GM11168 (cell line): ENCODE results near the gene COG3.
"Not testable (repeated sequence)": the region's sequence is repeated elsewhere in the genome, so short reads cannot be mapped to it uniquely, and the experiment has no call there.

Source experiments
- in situ Hi-C: fragments of 300-500 bp; cut with MboI; formaldehyde crosslinking; loops from one replicate; pipeline ENCODE4 v1.12.0; 2022; ENCODE audit warnings: low sequenced_read_pairs; ENCODE audit not compliant: unreplicated experiment

The COG3 gene, protein sequence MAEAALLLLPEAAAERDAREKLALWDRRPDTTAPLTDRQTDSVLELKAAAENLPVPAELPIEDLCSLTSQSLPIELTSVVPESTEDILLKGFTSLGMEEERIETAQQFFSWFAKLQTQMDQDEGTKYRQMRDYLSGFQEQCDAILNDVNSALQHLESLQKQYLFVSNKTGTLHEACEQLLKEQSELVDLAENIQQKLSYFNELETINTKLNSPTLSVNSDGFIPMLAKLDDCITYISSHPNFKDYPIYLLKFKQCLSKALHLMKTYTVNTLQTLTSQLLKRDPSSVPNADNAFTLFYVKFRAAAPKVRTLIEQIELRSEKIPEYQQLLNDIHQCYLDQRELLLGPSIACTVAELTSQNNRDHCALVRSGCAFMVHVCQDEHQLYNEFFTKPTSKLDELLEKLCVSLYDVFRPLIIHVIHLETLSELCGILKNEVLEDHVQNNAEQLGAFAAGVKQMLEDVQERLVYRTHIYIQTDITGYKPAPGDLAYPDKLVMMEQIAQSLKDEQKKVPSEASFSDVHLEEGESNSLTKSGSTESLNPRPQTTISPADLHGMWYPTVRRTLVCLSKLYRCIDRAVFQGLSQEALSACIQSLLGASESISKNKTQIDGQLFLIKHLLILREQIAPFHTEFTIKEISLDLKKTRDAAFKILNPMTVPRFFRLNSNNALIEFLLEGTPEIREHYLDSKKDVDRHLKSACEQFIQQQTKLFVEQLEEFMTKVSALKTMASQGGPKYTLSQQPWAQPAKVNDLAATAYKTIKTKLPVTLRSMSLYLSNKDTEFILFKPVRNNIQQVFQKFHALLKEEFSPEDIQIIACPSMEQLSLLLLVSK

DNA sequence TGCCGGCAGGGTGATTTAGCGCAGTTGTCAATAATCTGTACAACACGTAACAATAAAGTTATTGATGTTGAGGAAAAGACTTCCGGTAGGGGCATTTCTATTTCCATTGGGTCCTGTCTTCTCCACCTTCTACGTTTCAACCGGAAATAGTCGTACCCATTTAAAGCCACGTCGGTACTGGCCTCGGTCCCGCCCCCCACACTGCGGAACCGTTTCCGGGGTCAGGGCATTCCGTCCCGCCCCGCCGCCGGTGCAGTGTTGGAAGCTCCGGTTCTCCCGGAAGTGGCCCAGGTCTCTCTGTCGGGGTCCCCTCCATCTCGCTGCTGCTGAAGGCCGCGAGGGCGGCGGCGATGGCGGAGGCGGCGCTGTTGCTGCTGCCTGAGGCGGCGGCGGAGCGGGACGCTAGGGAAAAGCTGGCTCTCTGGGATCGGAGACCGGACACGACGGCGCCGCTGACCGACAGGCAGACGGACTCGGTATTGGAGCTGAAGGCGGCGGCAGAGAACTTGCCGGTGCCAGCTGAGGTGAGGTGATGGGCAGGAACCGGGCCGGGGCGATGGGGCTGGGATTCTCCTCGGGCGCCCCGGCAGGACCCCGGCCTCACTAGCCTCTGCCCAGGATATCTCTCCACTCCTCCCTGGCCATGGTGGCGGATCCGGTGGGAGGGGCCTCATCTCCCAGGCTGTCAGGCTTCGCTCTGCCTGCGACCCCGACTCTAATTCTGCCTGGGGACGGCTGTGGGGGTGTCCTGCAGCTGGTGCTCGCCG, at the start of gene COG3:
Gene COG3, plus strand, starts transcription at position 253 of the 767 bp plus-strand sequence. Its CDS starts 98 bp downstream, at position 351.
- in situ Hi-C loops = no loop called here

DNA sequence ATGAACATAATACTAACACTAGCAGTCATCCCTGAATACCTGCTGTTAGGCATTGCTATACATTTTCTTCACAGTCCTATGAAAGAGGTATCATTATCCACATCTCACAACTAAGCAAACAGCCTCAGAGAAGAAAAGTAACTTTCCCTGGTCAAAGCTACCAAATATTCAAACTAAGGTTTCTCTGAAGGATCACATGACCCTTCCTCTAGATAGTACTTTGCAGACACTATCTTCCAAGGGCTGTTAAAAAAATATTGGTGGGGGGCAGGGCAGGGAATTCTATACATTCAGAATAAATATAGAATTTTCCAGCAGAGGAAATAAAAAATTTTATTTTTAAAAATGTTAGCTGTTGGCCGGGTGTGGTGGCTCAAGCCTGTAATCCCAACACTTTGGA, 49.6 kb upstream of the COG3 start:
- in situ Hi-C loops = no loop called here

DNA sequence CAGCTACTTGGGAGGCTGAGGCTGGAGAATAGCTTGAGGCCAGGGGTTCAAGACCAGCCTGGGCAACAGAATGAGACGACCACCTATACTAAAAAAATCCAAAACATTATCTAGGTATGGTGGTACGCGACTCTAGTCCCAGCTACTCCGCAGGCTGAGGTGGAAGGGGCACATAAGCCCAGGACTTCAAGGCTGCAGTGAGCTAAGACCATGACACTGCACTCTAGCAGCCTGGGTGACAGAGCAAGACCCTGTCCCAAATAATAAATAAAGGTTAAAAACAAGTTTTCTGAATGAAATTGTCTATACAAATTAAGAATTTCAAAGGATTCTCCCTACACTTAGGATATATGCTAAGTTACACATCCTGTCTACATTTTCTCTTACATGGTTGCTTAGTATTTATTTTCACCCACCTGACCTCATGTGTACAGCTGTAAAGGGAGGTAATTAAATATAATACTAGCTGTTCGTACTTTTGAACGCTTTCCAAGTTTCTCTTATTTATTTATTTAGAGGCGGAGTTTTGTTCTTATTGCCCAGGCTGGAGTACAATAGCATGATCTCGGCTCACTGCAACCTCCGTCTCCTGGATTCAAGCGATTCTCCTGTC, 48.1 kb upstream of the COG3 start:
- in situ Hi-C loops = no loop called here

DNA sequence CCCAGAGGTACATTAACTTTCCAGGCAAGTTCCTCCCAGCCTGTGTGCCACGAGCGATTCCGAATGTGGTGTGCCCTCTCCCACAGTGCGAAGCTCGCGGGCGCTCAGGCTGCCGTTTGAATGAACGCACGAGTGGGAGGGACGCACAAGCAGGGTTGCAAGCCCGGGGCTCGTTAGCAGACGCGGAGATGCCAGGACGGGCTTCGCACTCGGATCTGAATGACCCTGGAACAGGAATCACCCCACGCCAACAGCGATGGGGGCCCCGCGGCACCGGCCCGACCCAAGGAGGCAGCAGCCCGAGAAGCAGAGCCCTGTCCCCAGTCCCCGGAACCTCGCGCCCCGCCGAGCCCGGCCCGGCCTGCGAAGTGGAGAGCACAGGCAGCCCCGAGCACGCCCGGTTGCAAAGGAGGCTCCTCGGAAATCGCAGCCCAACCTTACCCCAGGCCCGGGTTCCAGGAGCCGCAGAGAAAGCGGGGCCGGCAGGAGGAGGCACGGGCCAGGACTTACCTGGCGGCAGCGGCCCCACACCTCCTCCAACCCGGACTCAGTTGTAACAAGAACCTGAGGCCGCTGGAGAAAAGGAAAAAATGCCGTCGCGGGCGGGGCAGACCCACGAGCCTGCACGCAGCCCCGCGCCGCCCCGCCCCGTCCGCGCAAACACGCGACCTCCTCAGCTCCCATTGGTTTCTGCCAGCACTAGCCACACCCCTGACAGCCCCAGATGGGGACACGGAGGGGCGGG, 46.8 kb upstream of the COG3 start, which contains the start of gene SLC25A30:
Gene SLC25A30, minus strand, starts transcription at position 584 of the 745 bp plus-strand sequence. CDS start 6,948 bp downstream, outside the sequence.
- in situ Hi-C loops = no loop called here

DNA sequence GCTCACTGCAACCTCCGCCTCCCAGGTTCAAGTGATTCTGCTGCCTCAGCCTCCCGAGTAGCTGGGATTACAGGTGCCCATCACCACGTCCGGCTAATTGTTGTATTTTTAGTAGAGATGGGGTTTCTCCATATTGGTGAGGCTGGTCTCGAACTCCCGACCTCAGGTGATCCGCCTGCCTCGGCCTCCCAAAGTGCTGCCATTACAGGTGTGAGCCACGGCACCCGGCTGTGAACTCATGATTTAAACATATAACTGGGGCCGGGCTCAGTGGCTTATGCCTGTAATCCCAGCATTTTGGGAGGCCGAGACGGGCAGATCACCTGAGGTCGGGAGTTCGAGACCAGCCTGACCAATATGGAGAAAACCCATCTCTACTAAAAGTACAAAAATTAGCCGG, 45.4 kb upstream of the COG3 start:
- in situ Hi-C loops = not testable (repeated sequence)

DNA sequence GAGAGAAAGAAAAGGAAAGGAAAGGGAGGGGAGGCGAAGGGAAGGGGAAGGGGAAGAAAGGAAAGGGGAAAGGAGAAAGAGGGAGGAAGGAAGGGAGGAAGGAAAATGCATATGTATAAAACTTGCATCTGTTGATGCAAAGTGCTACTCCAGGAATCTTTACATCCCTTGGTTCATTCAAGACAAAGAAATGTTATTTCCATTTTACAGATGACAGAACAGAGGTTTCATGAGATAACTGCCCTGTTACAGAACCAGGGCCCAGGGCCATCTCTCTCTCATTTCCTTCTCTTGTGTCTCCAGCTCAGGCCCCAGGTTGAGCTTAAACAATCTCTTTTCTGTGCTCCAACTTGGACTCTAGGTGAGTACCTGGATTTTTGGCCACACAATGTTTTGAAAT, 44.8 kb upstream of the COG3 start:
- in situ Hi-C loops = no loop called here

DNA sequence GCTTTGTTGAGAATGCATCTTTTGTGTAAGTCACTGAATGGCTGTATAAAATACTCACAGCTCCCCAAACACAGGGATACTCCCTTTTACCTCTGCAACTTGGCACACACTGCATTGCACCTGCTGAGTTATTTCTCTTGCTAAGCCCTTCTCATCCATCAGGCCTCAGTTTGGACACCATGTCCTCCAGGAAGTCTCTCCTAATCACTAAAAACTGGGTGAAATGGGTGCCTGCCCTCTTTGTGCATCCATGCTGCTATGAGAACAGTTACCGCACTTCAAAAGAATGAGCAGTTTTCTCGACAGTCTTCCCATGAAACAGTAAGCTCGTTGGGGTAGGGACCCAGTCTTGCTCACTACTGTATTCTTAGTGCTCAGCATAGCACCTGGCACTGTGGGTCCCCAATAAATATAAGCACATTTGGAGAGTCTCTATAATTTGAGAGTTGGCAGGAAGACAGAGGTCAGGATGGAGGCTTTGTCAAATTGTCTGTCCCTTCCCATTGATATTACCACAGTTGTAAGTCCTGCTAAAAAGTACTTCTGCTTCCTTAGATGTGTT, 41.9 kb upstream of the COG3 start:
- in situ Hi-C loops = no loop called here

DNA sequence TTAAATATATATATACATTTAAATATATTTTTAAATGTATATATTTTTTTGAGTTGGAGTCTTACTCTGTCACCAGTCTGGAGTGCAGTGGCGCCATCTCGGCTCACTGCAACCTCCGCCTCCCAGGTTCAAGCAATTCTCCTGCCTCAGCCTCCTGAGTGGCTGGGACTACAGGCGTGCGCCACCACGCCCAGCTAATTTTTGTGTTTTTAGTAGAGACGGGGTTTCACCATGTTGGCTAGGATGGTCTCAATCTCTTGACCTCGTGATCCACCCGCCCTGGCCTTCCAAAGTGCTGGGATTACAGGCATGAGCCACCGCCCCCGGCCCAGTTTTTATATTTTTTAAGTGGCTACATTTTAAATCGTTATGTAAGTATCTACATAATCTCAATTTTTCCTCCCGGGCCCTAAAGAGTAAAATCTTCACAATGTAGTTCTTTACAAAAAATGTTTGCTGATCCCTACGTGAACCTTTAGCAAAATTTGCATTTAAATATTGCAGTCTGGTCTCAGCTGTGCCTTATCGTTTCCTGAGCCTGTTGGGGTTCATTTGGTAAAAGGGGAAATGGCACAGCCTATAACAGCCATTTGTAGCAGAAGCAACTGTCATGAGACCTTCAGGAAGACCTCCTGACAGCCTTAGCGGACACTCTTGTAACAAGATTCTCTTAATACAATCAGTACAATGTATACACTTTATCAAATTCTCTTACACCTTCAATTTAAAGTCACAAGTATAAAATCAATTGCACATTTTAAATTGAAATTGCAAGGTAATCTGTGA, 38.5 kb upstream of the COG3 start:
- in situ Hi-C loops = not testable (repeated sequence)

DNA sequence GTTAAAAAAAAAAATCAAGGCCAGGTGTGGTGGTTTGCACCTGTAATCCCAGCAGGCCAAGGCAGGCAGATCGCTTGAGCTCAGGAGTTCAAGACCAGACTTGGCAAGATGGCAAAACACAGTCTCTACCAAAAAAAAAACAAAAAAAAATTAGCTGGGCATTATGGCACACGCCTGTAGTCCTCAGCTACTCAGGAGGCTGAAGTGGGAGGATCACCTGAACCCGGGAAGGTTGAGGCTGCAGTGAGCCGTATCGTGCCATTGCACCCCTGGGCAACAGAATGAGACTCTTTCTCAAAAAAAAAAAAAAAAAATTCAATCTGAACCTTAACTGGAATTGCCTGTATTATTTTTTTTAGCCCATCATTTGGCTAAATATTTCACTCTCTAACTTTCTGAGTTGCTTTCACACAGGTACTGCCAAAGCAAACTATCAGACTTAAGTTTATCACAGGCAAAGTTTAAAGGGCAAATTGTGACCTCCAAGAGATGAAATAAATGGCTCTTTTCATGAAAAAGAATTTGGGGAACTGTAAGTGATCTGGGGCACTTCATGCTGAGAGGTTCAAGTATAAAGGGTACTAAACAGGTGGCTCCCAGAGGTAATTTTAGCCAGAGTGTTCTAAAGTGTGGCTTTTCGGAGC, 31.9 kb upstream of the COG3 start:
- in situ Hi-C loops = no loop called here

DNA sequence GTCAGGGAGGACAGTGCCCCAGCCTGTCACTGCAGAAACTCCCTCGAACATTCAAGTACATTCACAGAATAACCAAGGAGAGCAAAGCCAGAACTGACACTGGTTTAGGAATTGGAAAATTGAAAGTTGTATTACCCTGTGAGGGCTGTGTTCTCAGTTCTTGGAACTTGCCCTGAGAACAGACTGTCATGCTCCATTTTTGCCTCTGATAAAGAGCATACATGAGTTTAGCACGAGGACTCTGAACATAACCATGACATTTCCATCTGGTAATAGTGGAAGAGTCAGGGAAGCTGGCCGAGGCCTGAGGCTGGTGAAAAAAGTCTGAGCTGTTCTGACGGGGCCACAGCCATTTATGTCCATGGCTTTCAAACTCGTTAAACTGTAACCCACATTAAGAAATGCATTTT, 31.4 kb upstream of the COG3 start:
- in situ Hi-C loops = no loop called here

DNA sequence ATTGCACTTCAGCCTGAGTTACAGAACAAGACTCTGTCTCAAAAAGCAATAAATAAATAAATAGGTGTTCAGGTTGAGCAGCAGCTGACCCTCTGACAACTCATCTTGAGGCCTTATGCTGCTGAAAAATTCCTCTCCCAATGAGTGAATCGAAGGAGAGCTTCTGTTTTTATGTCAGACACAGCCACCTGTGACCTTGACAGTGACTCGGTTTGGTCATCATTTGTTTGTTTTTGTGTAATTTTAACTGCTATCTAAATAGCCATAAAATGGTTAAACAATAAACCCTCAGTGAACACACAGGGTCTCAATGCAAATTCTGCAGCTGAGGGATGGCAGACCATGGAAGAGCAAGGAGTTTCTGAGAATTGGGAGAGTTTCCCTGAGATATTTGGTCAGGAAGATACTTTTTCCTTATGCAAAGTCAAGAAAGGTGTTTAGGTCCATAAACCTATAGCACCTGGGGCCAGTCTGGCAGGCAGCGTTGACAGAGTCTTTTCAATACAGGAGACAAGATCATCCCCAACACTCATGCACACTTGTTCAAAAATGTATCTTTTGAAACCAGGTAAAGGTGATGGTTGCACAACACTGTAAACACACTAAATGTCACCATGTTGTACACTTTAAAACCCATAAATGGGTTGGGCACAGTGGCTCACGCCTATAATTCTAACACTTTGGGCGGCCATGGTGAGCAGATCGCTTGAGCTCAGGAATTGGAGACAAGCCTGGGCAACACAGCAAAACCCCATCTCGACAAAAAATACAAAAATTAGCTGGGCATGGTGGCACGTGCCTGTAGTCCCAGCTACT, 30.0 kb upstream of the COG3 start:
- in situ Hi-C loops = no loop called here

DNA sequence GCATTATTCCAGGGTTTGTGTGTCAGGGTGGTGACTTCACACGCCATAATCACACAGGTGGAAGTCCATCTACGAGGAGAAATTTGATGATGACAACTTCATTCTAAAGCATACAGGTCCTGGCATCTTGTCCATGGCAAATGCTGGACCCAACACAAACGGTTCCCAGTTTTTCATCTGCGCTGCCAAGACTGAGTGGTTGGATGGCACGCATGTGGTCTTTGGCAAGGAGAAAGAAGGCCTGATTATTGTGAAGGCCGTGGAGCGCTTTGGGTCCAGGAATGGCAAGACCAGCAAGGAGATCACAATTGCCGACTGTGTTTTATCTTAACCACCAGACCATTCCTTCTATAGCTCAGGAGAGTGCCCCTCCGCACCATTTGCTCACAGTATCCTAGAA, 28.4 kb upstream of the COG3 start:
- in situ Hi-C loops = no loop called here

DNA sequence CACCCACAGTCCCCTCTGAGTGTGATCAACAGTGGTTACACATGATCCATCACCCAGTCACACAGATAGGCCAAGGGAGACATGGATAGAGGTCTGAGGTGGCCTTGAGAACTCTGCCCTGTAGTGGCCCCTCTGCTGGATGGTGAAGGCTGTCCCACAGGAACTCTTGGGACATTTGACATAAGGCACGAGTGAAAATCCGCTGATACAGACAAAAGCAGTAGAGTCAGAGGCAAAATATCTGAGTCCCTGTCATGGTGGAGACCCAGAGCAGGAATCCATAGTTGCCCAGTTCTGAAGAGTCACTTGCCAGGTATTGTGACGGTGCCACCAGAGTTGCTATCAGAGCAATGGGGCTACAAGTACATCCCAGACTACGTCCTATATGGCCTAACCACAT, 27.8 kb upstream of the COG3 start:
- in situ Hi-C loops = no loop called here

DNA sequence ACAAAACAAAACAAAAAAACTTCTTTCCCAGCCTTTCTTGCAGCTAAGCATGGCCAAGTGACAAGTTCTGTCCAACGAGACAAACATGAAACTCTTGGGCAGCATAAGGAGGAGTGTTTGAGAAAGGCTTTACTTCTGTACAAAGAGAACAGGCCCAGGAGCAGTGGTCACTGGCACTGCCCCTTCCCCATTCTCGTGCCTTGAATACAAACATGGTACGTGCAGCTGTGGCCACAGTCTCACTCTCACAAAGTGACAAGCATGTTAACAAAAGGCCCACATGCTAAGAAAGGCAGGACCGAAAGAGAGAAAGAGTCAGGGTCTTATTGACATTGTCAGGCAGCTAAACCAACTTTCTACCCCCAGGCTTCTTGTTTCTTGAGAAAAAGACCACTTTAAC, 26.8 kb upstream of the COG3 start:
- in situ Hi-C loops = no loop called here

DNA sequence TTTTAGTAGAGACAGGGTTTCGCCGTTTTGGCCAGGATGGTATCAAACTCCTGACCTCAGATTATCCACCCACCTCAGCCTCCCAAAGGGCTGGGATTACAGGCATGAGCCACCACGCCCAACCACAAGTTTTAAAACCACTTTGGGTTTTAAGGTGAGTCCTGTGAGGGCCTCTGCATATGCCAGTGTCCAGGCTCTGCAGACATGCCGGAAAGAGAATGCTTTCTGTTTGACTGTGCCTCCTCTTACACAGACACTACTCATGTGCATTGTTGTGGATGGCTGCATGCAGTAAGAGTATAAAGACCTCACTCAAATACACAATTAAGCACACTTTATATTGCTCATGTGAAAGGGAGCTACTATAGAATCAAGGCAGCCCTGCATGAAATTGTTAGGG, 25.7 kb upstream of the COG3 start:
- in situ Hi-C loops = no loop called here

DNA sequence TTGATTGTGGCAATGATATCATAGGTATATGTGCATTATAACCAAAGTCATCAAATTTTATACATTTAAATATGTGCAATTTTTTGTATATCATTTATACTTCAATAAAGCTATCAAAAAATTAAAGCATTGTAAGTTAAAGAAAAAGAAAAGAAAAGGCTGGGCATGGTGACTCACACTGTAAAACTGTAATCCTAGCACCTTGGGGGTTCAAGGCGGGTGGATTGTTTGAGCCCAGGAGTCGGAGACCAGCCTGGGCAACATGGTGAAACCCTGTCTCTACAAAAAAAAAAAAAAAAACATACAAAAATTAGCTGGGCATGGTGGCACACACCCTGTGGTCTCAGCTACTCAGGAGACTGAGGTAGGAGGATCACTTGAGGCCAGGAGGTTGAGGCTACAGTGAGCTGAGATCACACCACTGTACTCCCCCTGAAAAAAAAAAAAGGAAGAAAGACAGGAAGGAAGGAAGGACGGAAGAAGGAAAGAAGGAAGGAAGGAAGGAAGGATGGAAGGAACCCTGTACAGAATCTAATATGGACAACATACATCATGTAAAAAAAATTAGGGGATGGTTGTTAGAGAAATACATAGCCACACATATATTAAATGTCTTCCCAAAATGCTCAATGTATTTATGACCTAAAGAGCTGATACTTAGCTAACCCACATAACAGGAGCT, 24.8 kb upstream of the COG3 start:
- in situ Hi-C loops = no loop called here

DNA sequence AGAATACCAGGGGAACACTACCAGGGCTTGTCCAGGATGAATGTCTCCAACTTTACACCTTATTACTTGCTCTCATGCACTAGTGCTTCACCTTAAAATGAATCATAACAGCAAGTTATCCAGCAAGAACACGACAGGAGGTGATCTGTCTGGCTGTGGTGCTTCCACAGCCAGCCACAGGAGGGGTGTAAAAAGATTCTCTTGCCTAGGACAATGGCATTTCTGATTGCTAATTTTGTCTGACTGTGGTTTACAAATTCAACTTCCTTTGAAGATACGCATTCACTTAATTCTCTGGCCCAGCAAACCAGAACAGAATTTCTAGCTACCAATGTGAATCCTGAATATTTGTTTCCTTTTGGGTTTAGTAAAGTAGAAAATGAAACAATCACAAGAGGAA, 23.1 kb upstream of the COG3 start:
- in situ Hi-C loops = no loop called here
